NCI-H345 treated with DMSO at 0.1 percent for 48 hours (cell line): Measurements from ENCODE around the gene ACTR8.

Source experiments
- DNase-seq: peaks from one replicate; lab custom pipeline; 2025; ENCODE audit not compliant: unreplicated experiment; lab: John Stamatoyannopoulos, UW

Gene ACTR8

GRCh38 chr3:53865732-53866499 is 16.0 kb downstream of the ACTR8 start:
- no peak for DNase-seq

- no peak for DNase-seq
Observed at GRCh38 chr3:53863145-53863544, 18.8 kb downstream of the ACTR8 start.

- no peak for DNase-seq
Observed at GRCh38 chr3:53862241-53862640, 19.7 kb downstream of the ACTR8 start.

GRCh38 chr3:53860196-53860595 is 21.8 kb downstream of the ACTR8 start:
- no peak for DNase-seq

- no peak for DNase-seq
Observed at GRCh38 chr3:53859178-53859577, 22.8 kb downstream of the ACTR8 start.

GRCh38 chr3:53858096-53858741 is 23.7 kb downstream of the ACTR8 start:
- DNase-seq, result no peak

- DNase-seq, result no peak
Observed at GRCh38 chr3:53856964-53857363, 25.0 kb downstream of the ACTR8 start.

- DNase-seq, result no peak
Observed at GRCh38 chr3:53850895-53851294, 31.1 kb downstream of the ACTR8 start.

GRCh38 chr3:53849916-53850315 is 32.0 kb downstream of the ACTR8 start:
- DNase-seq, result no peak

- DNase-seq, result no peak
Observed at GRCh38 chr3:53846851-53847155, 35.1 kb downstream of the ACTR8 start.

GRCh38 chr3:53846134-53846850 is 35.7 kb downstream of the ACTR8 start, which contains the start of the genes CHDH and IL17RB:
TSS of gene CHDH (minus strand) at chr3:53846419. CDS start at chr3:53824008, 22,411 bp downstream.
TSS of gene IL17RB (plus strand) at chr3:53846568. CDS start at chr3:53846589, 21 bp downstream.
- DNase-seq, result peak; percentile 10

GRCh38 chr3:53845881-53846133 is 36.1 kb downstream of the ACTR8 start:
- no peak for DNase-seq

- DNase-seq, result no peak
Observed at GRCh38 chr3:53845103-53845880, 36.7 kb downstream of the ACTR8 start.

- DNase-seq, result no peak
Observed at GRCh38 chr3:53844262-53845102, 37.5 kb downstream of the ACTR8 start.

- DNase-seq, result no peak
Observed at GRCh38 chr3:53843195-53844177, 38.5 kb downstream of the ACTR8 start.

- DNase-seq, result no peak
Observed at GRCh38 chr3:53842436-53843194, 39.3 kb downstream of the ACTR8 start.

- DNase-seq, result no peak
Observed at GRCh38 chr3:53841296-53841695, 40.7 kb downstream of the ACTR8 start.

- DNase-seq, result no peak
Observed at GRCh38 chr3:53837331-53837730, 44.6 kb downstream of the ACTR8 start.
